ENCODE measurements around the gene RAB11FIP5. TPM values are rescaled to one million over a fixed set of nuclear protein-coding genes. Genes with fewer than 3 reads are reported as not detected.

The RAB11FIP5 gene
- total RNA-seq, 1 donor from 2014 or later, result 18.7 TPM

- Mint-ChIP-seq H3K4me3 (no peak overlapping the region), H3K36me3 (no peaks in the 10 kb centered on the region), H3K9me3 (no peaks in the 10 kb centered on the region), H3K27ac (no peak overlapping the region), H3K4me1 (ENCODE audit: unreplicated experiment) (no peaks in the 10 kb centered on the region), H3K27me3 (peaks cover 13% of the 10 kb centered on the region)
- DNase-seq (ENCODE audit: extremely low spot score, unreplicated experiment), result no peak
- no peak for TF ChIP-seq CTCF (conservative IDR thresholded peaks at IDR 0.05)
Observed at GRCh38 chr2:73135236-73135635, 22.5 kb upstream of the RAB11FIP5 start.

- no peaks in the 10 kb centered on the region for H3K4me1 Mint-ChIP-seq (ENCODE audit: unreplicated experiment)
- peaks cover 11% of the 10 kb centered on the region for H3K27me3 Mint-ChIP-seq
- no peak for DNase-seq (ENCODE audit: extremely low spot score, unreplicated experiment)
- no peak overlapping the region for H3K27ac Mint-ChIP-seq
- no peak for TF ChIP-seq CTCF (conservative IDR thresholded peaks at IDR 0.05)
- no peaks in the 10 kb centered on the region for H3K9me3 Mint-ChIP-seq
- H3K36me3 Mint-ChIP-seq, result no peaks in the 10 kb centered on the region
- no peak overlapping the region for H3K4me3 Mint-ChIP-seq
Observed at GRCh38 chr2:73134471-73134870, 21.7 kb upstream of the RAB11FIP5 start.

GRCh38 chr2:73133566-73134197, 20.9 kb upstream of the RAB11FIP5 start:
- no peak for DNase-seq (ENCODE audit: extremely low spot score, unreplicated experiment)
- Mint-ChIP-seq H3K4me1 (ENCODE audit: unreplicated experiment) (no peaks in the 10 kb centered on the region), H3K27me3 (peaks cover 19% of the 10 kb centered on the region), H3K36me3 (no peaks in the 10 kb centered on the region), H3K27ac (no peak overlapping the region), H3K9me3 (no peaks in the 10 kb centered on the region), H3K4me3 (no peak overlapping the region)
- no peak for TF ChIP-seq CTCF (conservative IDR thresholded peaks at IDR 0.05)

- no peak overlapping the region for H3K4me3 Mint-ChIP-seq
Observed at GRCh38 chr2:73131807-73132206, 19.1 kb upstream of the RAB11FIP5 start.

GRCh38 chr2:73130790-73131189, 18.0 kb upstream of the RAB11FIP5 start:
- DNase-seq (ENCODE audit: extremely low spot score, unreplicated experiment), result no peak
- H3K4me3 Mint-ChIP-seq, result no peak overlapping the region
- no peaks in the 10 kb centered on the region for H3K9me3 Mint-ChIP-seq
- TF ChIP-seq CTCF (conservative IDR thresholded peaks at IDR 0.05), result no peak
- H3K36me3 Mint-ChIP-seq, result no peaks in the 10 kb centered on the region
- H3K4me1 Mint-ChIP-seq (ENCODE audit: unreplicated experiment), result no peaks in the 10 kb centered on the region
- H3K27me3 Mint-ChIP-seq, result peaks cover 19% of the 10 kb centered on the region
- no peak overlapping the region for H3K27ac Mint-ChIP-seq

More at GRCh38 chr2:73131807-73132206, 19.1 kb upstream of the RAB11FIP5 start:
- H3K27me3 Mint-ChIP-seq, result peaks cover 20% of the 10 kb centered on the region
- H3K36me3 Mint-ChIP-seq, result no peaks in the 10 kb centered on the region
- H3K27ac Mint-ChIP-seq, result no peak overlapping the region
- H3K4me1 Mint-ChIP-seq (ENCODE audit: unreplicated experiment), result no peaks in the 10 kb centered on the region
- TF ChIP-seq CTCF (conservative IDR thresholded peaks at IDR 0.05), result no peak
- no peak for DNase-seq (ENCODE audit: extremely low spot score, unreplicated experiment)
- H3K9me3 Mint-ChIP-seq, result no peaks in the 10 kb centered on the region

Measured in type B pancreatic cell (in vitro differentiated cells).